HG03175 (cell line): ENCODE measurements around the gene HECTD2.

Source experiments
- ATAC-seq: cut with Tn5 transposase; IDR thresholded peaks from one replicate; pipeline ENCODE4 v1.9.1; 2021; ENCODE audit warnings: mild to moderate bottlenecking, moderate library complexity; ENCODE audit not compliant: unreplicated experiment

HECTD2 gene

DNA sequence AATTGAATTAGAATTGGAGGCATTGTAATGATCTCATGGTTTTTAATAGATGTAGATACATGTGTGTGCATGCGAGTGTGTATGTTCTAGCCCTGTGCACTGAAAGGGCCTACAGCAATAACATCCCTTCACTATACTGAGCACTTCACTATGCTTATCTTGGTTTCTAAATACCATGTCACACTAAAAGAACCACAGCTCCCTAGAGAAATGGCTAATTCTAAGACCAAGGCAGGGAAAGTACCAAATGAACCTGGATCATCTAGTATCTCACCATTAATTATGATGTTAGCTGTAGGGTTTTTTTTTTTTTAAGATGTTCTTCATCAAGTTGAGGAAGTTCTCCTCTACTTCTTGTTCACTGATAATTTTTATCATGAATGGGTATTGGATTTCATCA, 55.1 kb downstream of the HECTD2 start:
- ATAC-seq: no peak

- ATAC-seq: no peak
Observed at GRCh38 chr10:91467114-91467513, 57.0 kb downstream of the HECTD2 start.

GRCh38 chr10:91471602-91472001, 61.5 kb downstream of the HECTD2 start:
- ATAC-seq: no peak

DNA sequence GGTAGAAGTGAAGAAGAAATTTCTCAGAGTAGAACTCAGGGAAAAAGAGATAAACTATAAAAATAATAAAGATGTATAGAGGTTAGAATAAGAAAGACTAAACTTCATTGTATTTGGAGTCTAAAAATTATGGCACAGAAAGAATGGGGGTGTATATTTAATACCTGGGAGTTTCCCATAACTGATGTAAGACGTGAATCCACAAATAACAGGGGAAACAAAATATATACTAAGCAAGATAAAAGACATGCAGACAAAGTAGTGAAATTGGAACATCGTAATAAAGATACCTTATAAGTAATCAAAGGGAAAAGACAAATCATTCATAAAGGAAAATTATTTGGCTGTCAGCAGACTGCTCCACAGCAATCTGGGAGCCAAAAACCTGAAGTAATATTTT, 62.8 kb downstream of the HECTD2 start:
- no peak for ATAC-seq

GRCh38 chr10:91474009-91474408, 63.9 kb downstream of the HECTD2 start:
- no peak for ATAC-seq

- ATAC-seq: no peak
Observed at GRCh38 chr10:91477236-91477635, 67.1 kb downstream of the HECTD2 start.

DNA sequence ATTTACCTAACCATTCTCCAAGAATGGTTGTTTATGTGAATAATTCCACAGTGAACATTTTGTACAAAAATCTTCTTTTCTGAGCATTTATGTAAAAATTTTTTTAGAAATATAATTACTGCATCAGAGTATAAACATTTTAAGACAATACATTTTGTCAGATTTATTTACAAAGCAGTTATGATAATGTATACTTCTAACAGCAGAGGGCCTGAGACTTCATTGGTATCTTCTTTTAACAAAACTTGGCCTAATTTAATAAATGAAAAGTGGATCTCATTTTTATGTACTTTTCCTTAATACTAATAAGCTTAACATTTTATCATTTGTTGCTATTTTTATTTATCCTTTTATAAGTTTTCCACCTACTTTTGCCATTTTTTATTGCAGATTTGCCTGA, 69.4 kb downstream of the HECTD2 start:
- ATAC-seq: no peak

DNA sequence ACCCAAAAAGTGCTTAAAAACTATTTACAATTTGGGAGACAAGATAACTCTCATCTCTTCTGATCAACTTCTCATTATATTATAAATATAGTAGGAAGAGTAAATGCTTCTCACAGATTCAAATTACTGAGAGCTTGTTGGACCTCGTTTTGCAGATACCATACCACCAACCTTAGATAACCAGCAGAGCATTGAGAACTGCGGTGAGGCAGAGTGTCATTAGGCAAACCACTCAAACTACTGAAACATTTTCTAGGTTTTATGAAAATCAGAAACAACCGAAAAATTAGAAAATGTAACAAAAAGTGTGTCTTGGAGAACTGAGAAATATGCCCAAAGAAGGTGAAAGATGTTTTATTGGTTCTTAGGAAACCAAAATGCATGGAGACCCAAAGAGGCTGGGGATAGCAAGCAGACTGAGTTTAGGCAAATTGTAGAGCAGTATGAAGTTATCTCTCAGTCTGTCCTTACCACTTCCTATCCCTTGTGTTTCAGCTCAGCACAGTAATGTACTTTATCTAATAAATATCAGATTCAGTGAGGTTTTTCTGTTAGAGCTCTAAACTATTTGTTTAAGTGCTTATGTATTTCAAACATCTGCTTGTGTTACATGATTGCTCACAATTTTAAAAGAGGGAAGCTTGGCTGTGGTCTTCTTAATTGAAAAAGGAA, 77.9 kb downstream of the HECTD2 start:
- no peak for ATAC-seq

GRCh38 chr10:91493313-91493712, 83.2 kb downstream of the HECTD2 start:
- no peak for ATAC-seq

DNA sequence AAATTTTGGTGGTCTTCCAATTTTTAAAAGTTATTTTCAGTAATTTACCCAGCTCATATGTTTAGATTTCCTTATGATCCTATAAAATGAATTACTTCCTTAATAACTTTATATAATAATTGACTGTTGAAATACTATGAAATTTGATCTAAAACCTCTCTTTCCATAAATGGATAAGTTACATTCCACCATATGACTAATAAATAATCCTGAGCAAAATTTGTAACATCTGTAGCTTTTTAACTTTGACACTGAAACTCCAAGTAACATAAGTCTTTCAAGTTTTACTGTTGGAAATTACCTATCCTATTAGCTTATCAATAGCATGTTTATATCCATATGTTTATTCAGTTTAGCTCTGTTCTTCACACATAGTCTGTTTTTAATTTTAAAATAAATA, 85.3 kb downstream of the HECTD2 start:
- ATAC-seq: no peak

GRCh38 chr10:91496016-91496415, 85.9 kb downstream of the HECTD2 start:
- no peak for ATAC-seq

DNA sequence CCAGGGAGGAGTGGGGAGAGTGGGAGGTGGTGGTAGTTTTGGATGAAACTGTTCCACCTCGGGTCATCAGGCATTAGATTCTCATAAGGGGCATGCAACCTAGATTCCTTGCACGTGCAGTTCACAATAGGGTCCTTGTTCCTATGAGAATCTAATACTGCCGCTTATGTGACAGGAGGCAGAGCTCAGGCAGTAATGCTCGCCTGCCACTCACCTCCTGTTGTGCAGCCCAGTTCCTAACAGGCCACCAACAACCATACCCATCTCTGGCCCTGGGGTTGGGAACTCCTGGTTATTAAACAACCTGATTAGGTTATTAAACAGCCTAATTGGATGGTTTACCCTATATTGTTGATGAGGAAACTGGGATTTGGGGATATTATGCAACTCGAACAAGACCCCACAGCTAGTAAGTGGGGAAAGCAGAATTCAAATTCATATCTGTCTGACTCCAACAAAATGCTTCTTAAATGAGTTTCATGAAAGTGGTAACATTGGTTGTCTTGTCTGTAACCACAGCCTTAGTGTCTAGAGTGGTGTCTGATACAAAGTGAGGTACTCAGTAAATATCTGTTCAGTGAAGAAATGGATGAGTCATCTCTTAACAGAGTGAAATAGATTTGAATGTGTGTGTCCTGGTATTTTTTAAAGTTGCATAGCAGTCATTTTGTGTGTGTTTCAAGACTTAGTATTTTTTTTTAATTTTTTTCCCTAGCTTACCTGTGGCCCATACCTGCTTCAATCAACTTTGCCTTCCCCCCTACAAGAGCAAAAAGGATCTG, 101.6 kb downstream of the HECTD2 start:
- ATAC-seq: no peak

DNA sequence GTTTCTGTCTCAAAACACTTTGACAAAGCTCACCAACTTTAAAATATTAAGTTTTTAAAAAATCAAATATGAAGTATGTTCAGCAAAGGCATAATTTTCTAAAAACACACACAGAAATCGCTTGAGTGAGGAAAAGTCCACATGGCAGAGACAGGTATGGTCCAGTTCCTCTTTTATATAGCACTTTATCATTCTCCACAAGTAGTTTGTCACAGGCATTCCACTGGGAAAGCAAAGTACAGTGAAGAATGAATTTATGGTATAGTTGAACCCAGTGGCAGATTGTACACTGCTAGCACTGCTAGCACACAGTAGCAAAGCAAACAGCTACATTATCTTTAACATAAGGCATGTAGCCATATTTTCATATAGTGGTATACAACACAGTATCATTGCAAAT, 102.3 kb downstream of the HECTD2 start:
- no peak for ATAC-seq

DNA sequence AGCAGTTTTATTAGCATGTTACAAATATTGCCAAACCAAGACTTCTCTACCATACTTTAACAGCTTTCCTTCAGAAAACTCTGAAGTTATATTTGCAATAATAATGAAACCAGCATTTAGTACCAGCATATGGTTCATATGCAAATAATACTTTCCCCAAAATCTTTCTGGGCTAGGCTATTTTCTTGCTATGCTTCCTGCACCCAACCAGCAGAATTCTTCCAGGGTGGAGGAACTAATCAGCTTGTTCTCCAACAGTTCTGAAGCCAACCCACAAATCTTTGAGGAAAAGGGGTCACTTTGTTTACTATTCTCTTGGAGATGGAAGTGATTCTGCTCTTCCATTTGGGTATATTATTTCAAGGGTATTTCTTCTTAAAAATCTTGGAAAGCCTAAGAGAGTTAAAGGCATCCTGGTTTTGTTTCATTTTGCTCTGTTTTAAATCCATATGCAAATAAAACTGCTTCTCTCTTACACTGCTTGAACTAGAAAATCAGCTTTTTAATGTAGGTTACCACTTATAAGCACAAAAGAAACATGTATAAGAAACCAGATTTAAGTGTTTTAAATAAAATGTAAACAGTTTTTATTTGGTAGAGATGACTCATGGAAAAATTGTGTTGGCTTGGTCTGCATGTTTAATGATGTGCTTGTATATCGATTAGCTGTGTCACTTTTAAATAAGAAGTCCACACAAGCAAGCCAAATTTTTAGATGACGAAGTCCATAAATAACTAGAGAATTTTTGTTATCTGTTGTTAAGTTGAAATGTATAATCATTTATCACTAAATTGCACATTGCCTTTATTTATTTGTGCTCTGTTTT, 103.7 kb downstream of the HECTD2 start:
- no peak for ATAC-seq

- no peak for ATAC-seq
Observed at GRCh38 chr10:91514787-91515186, 104.6 kb downstream of the HECTD2 start.

- ATAC-seq: no peak
Observed at GRCh38 chr10:91517394-91517793, 107.2 kb downstream of the HECTD2 start.

DNA sequence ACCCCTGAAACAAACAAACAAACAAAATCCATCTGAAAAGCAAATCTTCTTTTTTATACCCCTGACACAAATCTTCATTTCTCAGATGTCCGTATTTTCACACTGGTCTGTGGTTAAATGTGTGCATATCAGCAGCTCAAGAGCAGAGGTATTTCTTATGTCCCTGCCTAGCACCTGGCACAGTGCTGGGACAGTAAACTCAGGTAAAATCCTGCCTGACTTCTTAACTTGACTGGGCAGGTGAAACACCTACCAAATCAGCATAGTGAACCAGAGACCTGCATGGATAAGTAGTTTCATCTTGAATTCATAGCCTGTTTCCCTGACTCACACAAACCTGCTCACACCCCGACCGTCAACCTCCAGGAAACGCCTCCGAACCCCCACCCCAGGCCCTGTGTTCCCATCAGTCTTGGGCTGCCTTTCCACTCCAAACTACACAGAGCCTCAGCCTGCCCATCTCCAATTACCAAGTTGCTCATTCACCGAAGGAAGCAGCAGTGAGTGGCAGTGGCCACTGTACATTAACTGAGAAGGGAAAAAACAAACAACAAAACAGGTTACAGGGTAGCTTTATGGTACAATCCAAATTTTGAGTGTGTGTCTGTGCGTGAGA, 109.9 kb downstream of the HECTD2 start:
- ATAC-seq: no peak

DNA sequence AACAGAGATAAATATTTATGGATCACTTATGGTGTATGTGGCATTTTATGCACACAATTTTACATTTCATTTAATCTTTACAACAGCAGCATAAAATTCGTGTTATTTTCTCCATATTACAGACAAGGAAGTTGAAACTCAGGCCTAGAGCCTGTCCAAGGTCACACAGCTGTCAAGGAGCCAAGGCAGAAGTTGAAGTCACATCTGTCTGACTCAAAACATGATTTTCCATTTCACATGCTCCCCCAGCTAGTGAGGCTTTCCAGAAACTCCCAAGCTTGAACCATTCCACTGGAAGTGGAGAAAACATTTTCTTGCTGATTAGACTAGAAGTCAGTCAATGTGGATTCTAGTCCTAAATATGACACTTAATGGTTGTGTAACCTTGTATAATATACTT, 110.5 kb downstream of the HECTD2 start:
- ATAC-seq: no peak

GRCh38 chr10:91521439-91521838, 111.3 kb downstream of the HECTD2 start:
- no peak for ATAC-seq

- ATAC-seq: no peak
Observed at GRCh38 chr10:91525896-91526712, 116.0 kb downstream of the HECTD2 start.
